Regular cardiac myocyte (primary cell): ENCODE data around the gene ARHGAP20. TPM values are rescaled to one million over a fixed set of nuclear protein-coding genes. Genes with fewer than 3 reads are reported as not detected.

ENCODE experiments used
- total RNA-seq: library from RNA; depleted of rRNA; stranded (reverse); fragments of >200 nt; gene quantifications from 2 replicates; pipeline ENCODE4 v1.2.3, GENCODE V29; 2014

The ARHGAP20 gene
- 2.3 TPM in 2 replicates for total RNA-seq

GRCh38 chr11:110711776-110712658 is at the start of gene ARHGAP20:
TSS of gene ARHGAP20 (minus strand) at chr11:110712437. CDS start at chr11:110712231, 206 bp downstream.

